Measurements from ENCODE around the gene ART1.
"Not testable (repeated sequence)": the region's sequence is repeated elsewhere in the genome, so short reads cannot be mapped to it uniquely, and the experiment has no call there.

Gene ART1, protein sequence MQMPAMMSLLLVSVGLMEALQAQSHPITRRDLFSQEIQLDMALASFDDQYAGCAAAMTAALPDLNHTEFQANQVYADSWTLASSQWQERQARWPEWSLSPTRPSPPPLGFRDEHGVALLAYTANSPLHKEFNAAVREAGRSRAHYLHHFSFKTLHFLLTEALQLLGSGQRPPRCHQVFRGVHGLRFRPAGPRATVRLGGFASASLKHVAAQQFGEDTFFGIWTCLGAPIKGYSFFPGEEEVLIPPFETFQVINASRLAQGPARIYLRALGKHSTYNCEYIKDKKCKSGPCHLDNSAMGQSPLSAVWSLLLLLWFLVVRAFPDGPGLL

DNA sequence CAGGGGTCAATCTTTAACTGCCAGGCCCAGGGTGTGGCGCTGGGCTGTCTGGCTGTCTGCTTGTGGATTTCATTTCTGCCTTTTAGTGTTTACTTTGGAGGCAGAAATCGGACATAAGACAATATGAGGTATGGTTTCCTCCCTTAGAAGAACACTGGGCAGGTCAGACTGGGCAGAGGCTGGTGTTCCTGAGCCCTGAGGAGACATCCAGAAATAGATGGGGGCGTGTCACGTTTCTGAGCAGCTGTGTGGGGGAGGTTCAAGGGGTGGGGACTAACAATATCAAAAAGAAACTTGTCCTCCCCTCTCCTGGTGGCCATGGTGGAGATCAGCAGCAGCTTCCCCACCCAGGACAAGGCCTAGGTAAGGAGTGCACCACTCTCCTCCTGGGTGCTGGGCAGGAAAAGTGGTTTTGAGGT is at the start of gene ART1:
TSS of gene ART1 (plus strand) at position 312 of the 419 bp plus-strand sequence. CDS start 14,086 bp downstream, outside the sequence.
- no peak for DNase-seq (ENCODE audit: low read depth)

DNA sequence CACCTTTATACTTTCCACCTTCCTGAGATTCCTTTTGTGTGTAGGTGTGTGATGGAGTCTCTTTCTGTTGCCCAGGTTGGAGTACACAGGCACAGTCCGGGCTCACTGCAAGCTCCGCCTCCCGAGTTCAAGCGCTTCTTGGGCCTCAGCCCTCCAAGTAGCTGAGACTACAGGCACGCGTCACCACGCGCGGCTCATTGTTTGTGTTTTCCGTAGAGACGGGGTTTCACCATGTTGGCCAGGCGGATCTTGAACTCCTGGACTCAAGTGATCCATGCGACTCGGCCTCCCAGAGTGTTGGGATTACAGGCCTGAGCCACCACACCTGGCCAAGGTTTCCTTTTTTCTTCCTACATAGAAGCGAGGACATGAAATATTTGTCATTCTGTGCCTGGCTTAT is 47.2 kb upstream of the ART1 start:
- DNase-seq (ENCODE audit: low read depth) = not testable (repeated sequence)

DNA sequence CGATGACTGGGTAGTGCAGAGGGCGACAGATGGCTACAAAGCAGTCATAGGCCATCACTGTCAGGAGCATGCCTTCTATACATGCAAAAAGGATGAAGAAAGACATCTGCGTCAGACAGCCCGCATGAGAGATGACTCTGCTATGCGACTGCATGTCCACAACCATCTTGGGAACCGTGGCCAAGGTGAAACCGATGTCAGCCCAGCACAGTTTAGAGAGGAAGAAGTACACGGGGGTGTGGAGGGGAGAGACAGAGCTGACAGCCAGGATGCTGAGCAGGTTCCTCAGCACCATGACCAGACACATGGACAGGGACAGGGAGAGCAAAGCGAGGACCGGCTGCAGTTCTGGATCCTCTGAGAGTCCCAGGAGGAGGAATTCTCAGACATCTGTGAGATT is 44.7 kb upstream of the ART1 start:
- DNase-seq (ENCODE audit: low read depth) = not testable (repeated sequence)

DNA sequence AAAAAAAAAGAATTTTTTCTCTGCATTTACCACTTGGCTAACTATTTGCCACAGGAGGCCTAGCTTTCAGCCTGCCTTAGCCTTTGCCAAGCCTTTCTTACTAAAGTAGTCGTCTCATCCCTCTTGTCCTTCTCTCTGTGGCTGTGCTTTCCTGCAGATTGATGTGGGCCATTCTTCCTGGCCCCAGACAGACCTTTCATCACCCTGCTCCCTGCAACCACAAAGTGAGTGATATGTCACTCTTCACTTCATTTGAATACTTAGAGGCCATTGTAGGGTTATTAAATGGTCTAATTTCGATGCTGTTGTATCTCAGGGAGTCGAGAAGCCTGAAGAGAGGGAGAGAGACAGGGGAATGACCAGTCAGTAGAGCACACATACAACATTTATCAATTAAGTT is 40.8 kb upstream of the ART1 start:
- no peak for DNase-seq (ENCODE audit: low read depth)

DNA sequence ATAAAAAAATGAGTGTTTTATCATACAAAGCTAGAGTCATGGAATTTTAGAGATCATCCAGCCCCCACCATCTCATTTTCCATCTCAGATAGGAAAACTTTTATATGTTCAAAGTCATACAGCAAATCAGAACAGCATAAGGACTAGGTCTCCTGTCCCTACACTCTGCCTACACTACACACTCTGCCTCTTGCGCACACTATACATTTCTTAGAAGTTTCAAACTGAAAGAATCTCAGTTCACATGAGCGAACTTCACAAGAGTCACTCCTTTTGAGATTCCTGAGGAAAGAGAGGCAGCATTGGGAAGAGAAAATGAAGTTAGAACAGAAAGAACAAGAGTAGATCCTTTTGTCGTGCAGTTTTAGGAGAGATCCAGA is 39.7 kb upstream of the ART1 start:
- DNase-seq (ENCODE audit: low read depth) = no peak

DNA sequence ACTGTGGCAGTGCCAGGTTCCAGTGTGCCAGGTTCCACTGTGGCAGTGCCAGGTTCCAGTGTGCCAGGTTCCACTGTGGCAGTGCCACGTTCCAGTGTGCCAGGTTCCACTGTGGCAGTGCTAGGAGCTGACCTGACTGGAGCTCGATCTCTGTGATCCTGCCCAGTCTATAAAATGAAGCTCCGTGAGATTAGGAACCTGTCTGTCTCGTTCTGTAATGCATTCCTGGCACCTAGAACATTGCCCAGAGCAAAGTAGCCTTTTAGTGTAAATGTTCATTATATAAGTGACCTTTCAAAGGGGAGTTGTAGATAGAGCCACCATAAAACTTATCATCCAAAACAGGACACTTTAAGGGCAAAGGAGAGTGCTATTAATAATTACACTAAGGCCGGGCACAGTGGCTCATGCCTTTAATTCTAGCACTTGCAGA is 39.1 kb upstream of the ART1 start:
- DNase-seq (ENCODE audit: low read depth) = no peak

DNA sequence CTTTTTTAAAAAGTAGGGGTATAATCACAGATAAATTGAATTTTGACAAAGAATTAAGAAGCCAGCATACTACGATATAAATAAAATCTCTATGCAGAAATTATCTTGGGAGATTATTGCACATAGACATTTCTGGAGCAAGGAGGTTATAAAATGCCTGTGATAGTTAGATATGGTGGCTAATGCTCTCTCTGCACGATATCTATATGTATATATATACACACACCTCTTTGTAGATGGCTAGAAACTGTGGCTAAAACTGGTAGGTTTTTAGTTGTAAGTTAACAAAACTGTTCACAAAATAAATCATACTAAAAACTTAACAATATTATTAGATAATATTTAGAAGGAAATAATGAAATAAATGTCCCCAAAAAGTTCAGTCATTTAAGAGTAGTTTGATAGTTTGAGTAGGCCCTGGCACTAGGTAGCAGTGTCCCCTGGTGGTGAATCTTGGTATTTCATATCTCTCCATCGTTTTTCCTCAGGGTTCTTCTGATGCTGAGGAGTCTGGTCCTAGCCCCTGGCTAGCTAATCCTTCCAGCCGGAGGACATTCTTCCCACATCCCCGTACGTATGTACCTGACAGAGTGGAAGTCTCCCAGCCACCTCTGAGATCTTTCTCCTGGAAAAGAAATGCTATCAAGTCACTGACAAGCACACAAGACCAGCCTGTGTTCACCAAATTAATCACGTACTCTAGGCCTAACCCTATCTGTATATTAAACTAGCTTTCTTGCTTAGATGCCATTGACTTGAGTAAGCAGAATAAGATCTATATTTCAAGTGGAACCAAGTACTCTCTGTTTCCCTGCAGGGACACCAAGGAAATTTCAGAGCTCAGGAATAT is 35.3 kb upstream of the ART1 start:
- no peak for DNase-seq (ENCODE audit: low read depth)

DNA sequence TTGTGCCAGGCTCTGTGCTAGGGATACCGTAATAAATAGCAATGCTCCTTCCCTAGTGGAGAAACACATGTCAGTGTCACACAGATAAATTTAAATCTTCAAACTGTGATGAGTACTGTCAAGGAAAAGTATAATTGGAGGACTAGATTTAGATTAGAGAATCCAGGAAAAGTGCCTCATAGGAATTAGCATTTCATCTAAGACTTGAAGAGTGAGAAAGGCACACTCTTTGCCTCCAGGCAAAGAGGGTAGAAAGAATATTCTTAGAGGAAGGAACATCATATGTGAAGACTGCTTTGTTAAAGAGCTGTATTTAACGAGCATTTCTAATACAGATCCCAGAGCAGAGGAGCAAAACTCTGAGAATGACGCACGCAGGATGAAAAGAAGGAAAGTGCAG is 34.1 kb upstream of the ART1 start:
- DNase-seq (ENCODE audit: low read depth) = no peak

DNA sequence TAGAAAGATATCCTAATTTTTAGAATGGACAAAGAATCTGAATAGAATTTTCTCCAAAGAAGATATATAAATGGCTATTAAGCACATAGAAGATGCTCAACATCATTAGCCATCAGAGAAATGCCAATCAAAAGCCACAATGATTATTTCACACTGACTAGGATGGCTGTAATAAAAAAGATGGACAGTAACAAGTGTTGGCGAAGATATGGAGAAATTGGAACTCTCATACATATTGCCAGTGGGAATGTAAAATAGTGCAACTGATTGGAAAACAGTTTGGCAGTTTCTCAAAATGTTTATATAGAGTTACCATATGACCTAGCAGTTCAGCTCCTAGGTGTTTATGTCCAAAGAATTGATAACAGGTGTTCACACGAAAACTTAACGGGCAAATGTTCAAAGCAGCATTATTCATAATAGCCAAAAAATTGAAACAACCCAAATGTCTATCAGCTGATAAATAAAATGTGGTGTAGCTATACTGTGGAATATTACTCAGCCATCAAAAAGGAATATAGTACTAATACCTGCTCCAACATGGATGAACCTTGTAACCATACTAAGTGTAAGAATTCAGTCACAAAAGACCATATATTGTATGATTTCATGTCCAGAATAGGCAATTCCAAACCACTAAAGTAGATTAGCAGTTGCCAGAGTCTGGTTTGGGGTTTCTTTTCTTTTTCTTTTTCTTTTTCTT is 32.8 kb upstream of the ART1 start:
- no peak for DNase-seq (ENCODE audit: low read depth)

DNA sequence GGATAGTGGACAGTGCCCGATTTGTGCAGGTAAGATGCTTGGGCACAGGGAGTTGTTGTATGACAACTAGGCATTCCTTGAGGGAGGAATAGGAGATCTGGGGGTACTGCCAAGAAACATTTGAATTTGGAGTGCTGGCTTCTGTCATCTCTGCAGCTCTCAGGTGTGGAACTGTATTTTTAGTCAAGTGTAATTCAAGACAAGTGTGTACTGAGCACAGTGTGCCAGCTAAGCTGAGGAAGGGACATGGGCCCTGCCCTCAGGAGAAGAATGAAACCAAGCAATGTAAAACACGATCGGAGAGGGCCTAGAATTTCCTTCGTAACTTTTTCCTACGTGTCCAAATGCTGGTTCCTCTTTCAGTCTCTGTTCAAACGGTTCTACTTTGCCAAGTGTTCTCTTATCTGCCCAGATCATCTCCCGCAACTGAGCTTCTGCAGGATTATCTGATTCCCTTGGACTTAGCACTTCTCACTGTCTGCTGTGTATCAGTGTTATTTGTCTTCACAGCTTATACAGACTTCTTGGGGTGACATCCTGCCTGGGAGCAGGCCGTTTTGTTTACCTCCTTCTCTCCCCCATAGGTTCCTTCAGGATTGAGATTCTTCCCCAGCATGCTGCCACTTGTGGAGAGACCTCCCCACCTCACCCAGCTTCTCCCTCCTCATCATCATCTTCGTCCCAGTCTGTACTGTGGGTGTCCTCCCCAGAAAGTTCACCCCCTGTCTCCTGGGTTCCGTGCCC is 30.8 kb upstream of the ART1 start:
- no peak for DNase-seq (ENCODE audit: low read depth)

DNA sequence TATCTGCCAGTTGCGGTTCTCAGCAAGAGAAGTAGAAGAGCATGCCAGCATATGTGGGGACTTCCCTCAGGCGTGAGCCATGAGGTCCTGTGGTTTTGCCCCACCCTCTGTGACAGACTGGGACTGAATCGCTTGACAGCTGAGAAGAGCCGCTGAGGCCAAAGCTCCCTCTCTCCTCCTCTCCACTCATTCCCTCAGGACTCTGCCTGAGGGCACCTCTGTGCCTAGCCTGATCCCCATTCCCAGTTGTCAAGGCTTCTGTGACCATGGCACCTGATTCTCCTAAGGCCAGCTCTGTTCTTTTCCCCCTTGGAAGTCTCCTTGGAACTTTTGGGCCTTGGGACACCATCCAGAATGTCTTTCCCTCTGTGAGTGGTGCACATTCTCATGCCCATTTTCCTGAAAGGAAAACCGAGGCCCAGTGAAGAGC is 30.2 kb upstream of the ART1 start:
- no peak for DNase-seq (ENCODE audit: low read depth)

DNA sequence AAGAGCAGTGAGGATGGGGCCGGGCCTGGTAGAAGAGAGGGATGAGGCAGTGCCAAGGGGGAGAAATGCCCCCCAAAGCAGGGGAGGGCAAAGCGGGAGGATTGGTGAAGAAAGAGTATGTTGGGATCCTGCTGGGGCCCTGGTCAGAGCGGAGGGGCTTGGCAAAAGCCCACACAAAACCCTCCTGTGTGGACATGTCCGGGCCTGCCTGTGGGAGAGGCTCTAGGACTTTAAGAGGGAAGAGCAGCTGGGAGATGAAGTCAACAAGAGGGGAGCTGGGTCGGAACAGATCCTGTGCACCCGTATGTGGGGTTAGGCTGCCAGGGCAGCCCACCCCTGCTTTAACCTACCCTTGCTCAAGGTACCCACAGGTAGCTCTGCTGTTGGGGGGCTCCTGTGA is 28.9 kb upstream of the ART1 start:
- no peak for DNase-seq (ENCODE audit: low read depth)

DNA sequence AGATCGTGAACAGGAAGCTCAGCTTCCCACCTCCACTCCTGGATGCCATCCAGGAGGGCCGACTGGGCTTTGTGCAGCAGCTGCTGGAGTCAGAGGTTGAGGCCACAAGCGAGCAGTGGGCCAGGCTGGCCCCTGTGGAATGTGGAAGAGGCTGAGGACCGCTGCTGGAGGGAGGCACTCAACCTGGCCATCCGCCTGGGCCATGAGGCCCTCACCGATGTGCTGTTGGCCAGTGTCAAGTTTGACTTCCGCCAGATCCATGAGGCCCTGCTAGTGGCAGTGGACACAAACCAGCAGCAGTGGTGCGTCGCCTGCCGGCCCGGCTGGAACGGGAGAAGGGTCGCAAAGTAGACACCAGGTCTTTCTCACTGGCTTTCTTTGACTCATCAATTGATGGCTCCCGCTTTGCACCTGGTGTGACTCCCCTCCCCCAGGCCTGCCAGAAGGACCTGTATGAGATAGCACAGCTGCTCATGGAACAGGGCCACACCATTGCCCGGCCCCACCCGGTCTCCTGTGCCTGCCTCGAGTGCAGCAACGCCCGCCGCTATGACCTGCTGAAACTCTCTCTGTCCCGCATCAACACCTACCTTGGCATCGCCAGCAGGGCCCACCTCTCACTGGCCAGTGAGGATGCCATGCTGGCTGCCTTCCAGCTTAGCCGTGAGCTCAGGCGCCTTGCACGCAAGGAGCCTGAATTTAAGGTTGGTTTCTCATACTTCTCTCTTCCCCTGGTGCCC is 28.0 kb upstream of the ART1 start:
- DNase-seq (ENCODE audit: low read depth) = no peak

DNA sequence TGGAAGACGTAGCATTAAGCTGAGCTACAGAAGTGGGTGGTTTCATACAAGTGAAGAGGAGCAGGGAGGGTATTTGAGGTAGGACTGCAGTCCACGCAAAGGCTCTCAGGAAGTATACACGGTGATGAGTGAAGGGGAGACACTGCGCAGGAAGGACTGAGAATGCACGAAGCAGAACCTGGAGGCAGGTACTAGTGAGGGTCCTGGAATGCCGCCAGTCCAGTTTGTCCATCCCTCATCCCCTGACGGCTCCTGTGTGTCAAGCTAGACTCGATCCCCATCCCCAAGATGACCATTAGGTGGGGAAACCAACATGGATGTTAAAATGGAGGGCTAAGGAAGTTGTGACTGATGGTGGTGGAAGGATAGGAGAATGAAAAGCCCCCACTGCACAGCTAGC is 26.9 kb upstream of the ART1 start:
- DNase-seq (ENCODE audit: low read depth) = no peak

DNA sequence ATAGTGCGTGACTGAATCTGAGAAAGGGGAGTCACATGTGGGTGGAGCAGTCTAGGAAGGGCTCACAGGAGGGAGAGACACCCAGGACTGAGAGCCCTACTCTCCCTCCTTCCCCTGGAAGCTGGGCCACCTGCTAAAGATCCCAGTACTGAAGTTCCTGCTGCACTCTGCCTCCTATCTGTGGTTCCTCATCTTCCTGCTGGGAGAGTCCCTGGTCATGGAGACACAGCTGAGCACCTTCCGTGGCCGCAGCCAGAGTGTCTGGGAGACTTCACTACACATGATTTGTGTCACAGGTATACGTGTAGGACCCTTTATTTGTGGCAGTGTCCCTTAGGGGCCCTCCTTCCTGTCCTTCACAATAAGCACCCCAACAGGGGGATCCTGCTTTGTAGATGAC is 22.4 kb upstream of the ART1 start:
- DNase-seq (ENCODE audit: low read depth) = no peak

DNA sequence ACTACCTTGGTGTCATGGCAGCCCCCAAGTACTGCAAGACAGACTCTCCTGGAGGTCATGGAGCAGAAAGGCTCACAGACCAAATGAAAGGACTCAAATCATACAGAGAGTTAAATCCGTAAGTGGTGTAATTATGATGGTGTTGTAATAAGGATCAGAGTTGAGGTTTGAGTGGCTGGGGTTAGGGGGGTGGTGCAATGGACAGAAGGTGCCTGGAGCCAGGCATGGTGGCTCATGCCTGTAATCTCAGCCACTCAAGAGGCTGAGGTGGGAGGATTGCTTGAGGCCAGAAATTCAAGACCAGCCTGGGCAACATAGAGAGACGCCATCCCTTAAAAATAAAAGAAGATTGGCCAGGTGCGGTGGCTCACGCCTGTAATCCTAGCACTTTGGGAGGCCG is 21.8 kb upstream of the ART1 start:
- no peak for DNase-seq (ENCODE audit: low read depth)

DNA sequence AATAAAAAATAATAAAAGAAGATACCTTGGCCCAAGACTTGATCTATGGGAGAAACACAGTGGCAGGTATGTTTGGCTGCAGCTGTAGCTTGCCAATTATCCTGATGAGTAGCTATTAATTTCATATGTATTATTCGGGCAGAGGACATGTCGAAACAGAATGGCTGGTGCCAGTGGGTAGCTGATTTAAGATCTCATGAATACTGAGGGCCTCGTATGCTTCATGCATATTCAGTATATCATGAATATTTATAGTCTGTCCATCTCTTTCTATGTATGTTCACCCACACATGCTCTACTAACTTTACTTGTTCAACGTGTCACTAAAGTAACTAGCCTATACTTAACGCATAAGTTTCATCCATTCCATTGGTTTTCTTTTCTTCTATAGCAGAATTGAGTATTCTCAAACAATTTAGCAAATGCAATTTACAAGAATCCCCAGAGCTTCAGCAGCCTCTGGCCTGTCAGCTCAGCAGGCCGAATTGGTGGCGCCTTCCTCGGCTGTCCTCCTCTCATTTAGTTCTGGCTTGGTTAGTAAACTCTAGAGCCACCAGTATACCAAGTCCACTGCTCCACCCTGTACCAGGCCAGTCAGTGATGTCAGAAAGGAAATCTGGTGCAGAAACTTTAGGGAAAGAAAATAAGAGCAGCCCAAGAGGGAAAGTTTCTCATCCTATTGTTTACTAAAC is 21.0 kb upstream of the ART1 start:
- DNase-seq (ENCODE audit: low read depth) = no peak

DNA sequence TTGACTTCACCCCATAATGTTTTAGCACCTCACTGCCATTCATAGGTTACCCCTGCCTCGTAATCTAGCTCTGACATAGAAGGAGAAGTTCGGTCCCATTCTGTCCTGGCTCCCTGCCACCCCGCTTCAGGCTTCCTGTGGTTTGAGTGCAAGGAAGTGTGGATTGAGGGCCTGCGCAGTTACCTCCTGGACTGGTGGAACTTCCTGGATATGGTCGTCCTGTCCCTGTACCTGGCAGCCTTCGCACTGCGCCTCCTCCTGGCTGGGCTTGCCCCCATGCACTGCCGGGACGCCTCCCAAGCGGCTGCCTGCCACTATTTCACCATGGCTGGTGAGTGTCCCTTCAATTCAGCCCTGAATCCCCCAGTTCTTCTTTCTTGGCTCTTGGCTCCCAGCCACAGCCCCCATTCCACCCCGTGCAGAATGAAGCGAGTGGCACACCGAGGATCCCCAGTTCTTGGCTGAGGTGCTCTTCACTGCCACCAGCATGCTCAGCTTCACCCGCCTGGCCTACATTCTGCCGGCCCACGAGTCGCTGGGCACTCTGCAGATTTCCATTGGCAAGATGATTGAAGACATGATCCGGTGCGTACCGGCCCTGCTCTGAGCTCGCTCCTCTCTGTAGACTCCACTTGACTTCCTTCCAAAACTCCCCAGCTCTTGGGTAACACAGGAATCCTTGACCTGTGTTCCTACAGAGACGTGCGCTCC is 18.5 kb upstream of the ART1 start:
- no peak for DNase-seq (ENCODE audit: low read depth)

DNA sequence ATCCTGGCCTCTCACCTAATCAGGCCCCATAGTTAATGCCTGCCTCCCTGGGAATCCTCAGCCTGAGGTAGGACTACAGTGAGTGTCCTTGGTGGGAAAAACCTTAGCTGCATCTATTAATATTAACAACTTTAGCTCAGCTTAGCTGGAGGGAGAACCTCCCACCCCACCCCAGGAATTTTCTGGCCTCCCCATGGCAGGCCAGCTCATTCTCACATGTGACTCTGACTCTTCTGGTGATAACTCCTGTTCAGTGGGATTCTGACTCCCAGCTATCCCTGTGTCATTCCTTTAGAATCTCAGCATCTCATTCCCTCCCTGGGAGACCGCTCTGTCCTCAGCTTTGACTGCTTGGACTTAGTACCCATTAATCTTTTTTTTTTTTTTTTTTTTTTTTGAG is 17.6 kb upstream of the ART1 start:
- no peak for DNase-seq (ENCODE audit: low read depth)

DNA sequence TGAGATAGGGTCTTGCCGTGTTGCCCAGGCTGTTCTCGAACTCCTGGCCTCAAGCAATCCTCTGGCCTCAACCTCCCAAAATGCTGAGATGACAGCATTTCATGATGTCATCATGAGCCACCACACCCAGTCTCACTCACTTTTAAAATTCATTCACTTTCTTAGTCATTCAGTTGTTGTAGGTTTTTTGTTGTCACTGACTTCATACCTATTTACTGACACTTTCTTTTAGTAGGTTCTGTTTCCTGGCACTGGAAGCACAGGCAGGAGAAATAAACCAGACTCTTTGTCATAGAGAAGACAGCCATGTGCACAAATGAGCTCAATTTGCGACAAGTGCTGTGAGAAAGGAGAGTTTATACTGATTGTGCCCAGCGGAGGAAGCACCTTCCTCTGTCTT is 13.6 kb upstream of the ART1 start:
- no peak for DNase-seq (ENCODE audit: low read depth)

All from stimulated activated CD8-positive, alpha-beta memory T cell treated with anti-CD3 and anti-CD28 coated beads, Interleukin-12 subunit alpha, Interleukin-12 subunit beta, amount 100 ng/mL, for 4 hours (primary cell).